ENCODE results near the gene GFPT1.

DNA sequence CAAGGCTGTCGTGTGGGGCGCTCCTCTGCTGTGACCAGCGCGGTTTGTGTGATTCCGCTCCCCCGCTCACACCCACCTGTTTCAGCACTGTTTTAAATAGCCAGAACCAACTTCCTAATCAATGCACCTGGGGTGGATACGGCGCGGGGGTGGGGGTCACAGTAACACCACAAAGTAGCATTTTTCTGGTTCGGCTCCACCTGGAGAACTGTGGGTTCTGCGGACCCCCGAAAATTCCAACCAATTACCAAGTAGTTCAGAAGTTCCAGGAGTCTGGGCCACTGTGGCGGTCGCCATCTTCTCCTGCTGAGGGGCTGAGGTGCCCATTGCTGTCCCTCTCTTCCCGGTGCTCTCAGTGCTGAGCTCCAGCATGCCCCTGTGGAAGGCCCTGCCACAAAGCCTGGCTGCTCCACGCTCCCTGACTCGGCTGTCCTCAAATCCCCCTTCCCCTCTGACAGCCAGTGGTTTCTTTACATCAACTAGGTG lies 79.4 kb downstream of the GFPT1 start:
- TF ChIP-seq, protein P1, sequence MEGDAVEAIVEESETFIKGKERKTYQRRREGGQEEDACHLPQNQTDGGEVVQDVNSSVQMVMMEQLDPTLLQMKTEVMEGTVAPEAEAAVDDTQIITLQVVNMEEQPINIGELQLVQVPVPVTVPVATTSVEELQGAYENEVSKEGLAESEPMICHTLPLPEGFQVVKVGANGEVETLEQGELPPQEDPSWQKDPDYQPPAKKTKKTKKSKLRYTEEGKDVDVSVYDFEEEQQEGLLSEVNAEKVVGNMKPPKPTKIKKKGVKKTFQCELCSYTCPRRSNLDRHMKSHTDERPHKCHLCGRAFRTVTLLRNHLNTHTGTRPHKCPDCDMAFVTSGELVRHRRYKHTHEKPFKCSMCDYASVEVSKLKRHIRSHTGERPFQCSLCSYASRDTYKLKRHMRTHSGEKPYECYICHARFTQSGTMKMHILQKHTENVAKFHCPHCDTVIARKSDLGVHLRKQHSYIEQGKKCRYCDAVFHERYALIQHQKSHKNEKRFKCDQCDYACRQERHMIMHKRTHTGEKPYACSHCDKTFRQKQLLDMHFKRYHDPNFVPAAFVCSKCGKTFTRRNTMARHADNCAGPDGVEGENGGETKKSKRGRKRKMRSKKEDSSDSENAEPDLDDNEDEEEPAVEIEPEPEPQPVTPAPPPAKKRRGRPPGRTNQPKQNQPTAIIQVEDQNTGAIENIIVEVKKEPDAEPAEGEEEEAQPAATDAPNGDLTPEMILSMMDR (IDR thresholded peaks at IDR 0.05): no peak
- TF ChIP-seq POLR2A (IDR thresholded peaks at IDR 0.05): no peak

All from body of pancreas (tissue), 4 donors.